Thyroid gland (tissue), 4 donors: ENCODE data around the gene TMPO. TPM values are rescaled to one million over a fixed set of nuclear protein-coding genes. Genes with fewer than 3 reads are reported as not detected.

Experiments used
- DNase-seq, 2 donors: peaks; one replicate each; pipeline ENCODE4 v3.0.0-alpha.2; 2019
- H3K27ac ChIP-seq, 3 donors: fragments of 200-600 bp; sonication (generic); 1 replicate in 2 of 3; 2 replicates in 1 of 3; pipeline ENCODE4 v1.5.1; 2016 to 2019; ENCODE audit warnings: mild to moderate bottlenecking in 1 of 3, moderate library complexity in 1 of 3
- H3K27me3 ChIP-seq: fragments of 200-600 bp; sonication (generic); one replicate; pipeline ENCODE4 v1.5.1; 2019
- H3K36me3 ChIP-seq, 2 donors: fragments of 200-600 bp; sonication (generic); one replicate each; pipeline ENCODE4 v1.5.1; 2016 to 2019
- H3K4me1 ChIP-seq, 2 donors: fragments of 200-600 bp; sonication (generic); one replicate each; pipeline ENCODE4 v1.5.1; 2017 to 2019
- H3K4me3 ChIP-seq, 3 donors: fragments of 200-600 bp; sonication (generic); replicated peaks in 1 of 3; 1 replicate in 2 of 3; 2 replicates in 1 of 3; pipeline ENCODE4 v1.5.1; 2016; ENCODE audit warnings: mild to moderate bottlenecking in 1 of 3
- H3K9me3 ChIP-seq: fragments of 200-600 bp; sonication (generic); one replicate; pipeline ENCODE4 v1.5.1; 2017
- CTCF ChIP-seq, 6 experiments: fragments of 200-600 bp in 3 of 6; fragments of 450-650 bp in 3 of 6; sonication (generic) in 3 of 6; IDR thresholded peaks; one replicate each; pipeline ENCODE4 v1.5.1; 2016 to 2019; ENCODE audit warnings: antibody characterized with exemption in 6 of 6, mild to moderate bottlenecking in 2 of 6, inconsistent platforms in 1 of 6, moderate library complexity in 1 of 6
- POLR2A ChIP-seq, 2 donors: fragments of 450-650 bp; IDR thresholded peaks; one replicate each; pipeline ENCODE4 v1.6.1; 2017; ENCODE audit warnings: antibody characterized with exemption in 2 of 2, mild to moderate bottlenecking in 2 of 2, moderate library complexity in 1 of 2
- WGBS, 2 donors: methylation state at CpG; one replicate each; pipeline ENCODE4 v1.1.5; 2017; 5-methylcytosine and 5-hydroxymethylcytosine counted together
- intact Hi-C: fragments of 100-400 bp; cut with DNase I; formaldehyde crosslinking; loops from one replicate; pipeline ENCODE4 v1.15.1; 2023
- total RNA-seq, 4 donors: library from RNA; depleted of rRNA; stranded (reverse); fragments of >200 nt; gene quantifications; one replicate each; pipeline ENCODE4 v1.2.3, GENCODE V29; 2016

The TMPO gene
- 10 to 100 TPM; 47.3 to 57.6 (median 55.6) TPM for total RNA-seq

- Histone ChIP-seq H3K27me3 (no peaks in the 10 kb centered on the region), H3K27ac (peak within 1 kb of the TSS; percentile 94 to 99 (median 96)), H3K4me3 (peak within 1 kb of the TSS; percentile 89 to 99 (median 97)), H3K4me1 (peaks cover 13 to 14% of the 10 kb centered on the region in 2 donors), H3K9me3 (no peaks in the 10 kb centered on the region), H3K36me3 (no peaks in the 10 kb centered on the region)
- peak; percentile 87 to 90 for DNase-seq
- TF ChIP-seq CTCF (IDR thresholded peaks at IDR 0.05) = no peak
- TF ChIP-seq POLR2A (IDR thresholded peaks at IDR 0.05) = peak in 1 of 2 donors; percentile 96
- 0% methylated on average over 18 to 34 of the region's 88 CpGs for WGBS, 2 donors
- intact Hi-C loops = loop anchor here (10.0 kb wide), 1 partner anchor 91 kb away; no protein-coding TSS in a partner anchor
Observed at GRCh38 chr12:98515287-98516110, at the start of gene TMPO. Gene TMPO (plus strand): TSS chr12:98515590. CDS start chr12:98515868, 278 bp downstream.

- intact Hi-C loops = no loop called here
- no peaks in the 10 kb centered on the region for H3K4me1 ChIP-seq
- no peak overlapping the region for H3K27ac ChIP-seq
- H3K9me3 ChIP-seq = no peaks in the 10 kb centered on the region
- H3K4me3 ChIP-seq = no peak overlapping the region
- H3K36me3 ChIP-seq = no peaks in the 10 kb centered on the region
- DNase-seq = no peak
- TF ChIP-seq POLR2A (IDR thresholded peaks at IDR 0.05) = no peak
- no peak for TF ChIP-seq CTCF (IDR thresholded peaks at IDR 0.05)
- WGBS, 2 donors = 84 to 90% methylated on average over 2 of the region's 2 CpGs
- H3K27me3 ChIP-seq = no peaks in the 10 kb centered on the region
Observed at GRCh38 chr12:98465950-98466602, 49.3 kb upstream of the TMPO start.

GRCh38 chr12:98466640-98467400 is 48.6 kb upstream of the TMPO start:
- intact Hi-C loops = no loop called here
- Histone ChIP-seq H3K4me3 (no peak overlapping the region), H3K9me3 (no peaks in the 10 kb centered on the region), H3K4me1 (no peaks in the 10 kb centered on the region), H3K27ac (no peak overlapping the region), H3K36me3 (no peaks in the 10 kb centered on the region), H3K27me3 (no peaks in the 10 kb centered on the region)
- TF ChIP-seq POLR2A (IDR thresholded peaks at IDR 0.05) (no peak), CTCF (IDR thresholded peaks at IDR 0.05) (no peak)
- no peak for DNase-seq
- WGBS, 2 donors = 90 to 93% methylated on average over 5 of the region's 5 CpGs

- Histone ChIP-seq H3K27ac (no peak overlapping the region), H3K27me3 (no peaks in the 10 kb centered on the region), H3K4me1 (no peaks in the 10 kb centered on the region), H3K4me3 (no peak overlapping the region), H3K9me3 (no peaks in the 10 kb centered on the region), H3K36me3 (no peaks in the 10 kb centered on the region)
- peak in 1 of 2 donors; percentile 9 for DNase-seq
- WGBS, 2 donors = 65 to 85% methylated on average over 2 of the region's 2 CpGs
- no peak for TF ChIP-seq CTCF (IDR thresholded peaks at IDR 0.05)
- TF ChIP-seq POLR2A (IDR thresholded peaks at IDR 0.05) = no peak
- intact Hi-C loops = no loop called here
Observed at GRCh38 chr12:98469109-98469508, 46.3 kb upstream of the TMPO start.
